GM12892 (cell line): ENCODE measurements around the gene METTL25B. TPM values are rescaled to one million over a fixed set of nuclear protein-coding genes. Genes with fewer than 3 reads are reported as not detected.

Experiments
- DNase-seq: peaks from one replicate; pipeline ENCODE4 v3.0.0; 2011; ENCODE audit not compliant: insufficient read length
- FAIRE-seq: peaks from 2 replicates; lab custom pipeline; 2011; peaks lifted over from hg19 to GRCh38; lab: Jason Lieb, UNC
- POLR2A ChIP-seq: IDR thresholded peaks from 2 replicates; pipeline ENCODE4 v1.6.1; 2011; ENCODE audit warnings: low read depth, low read length, control low read depth
- POLR2AphosphoS5 ChIP-seq: IDR thresholded peaks from 2 replicates; pipeline ENCODE4 v1.6.1; 2011; ENCODE audit warnings: low read depth, low read length, control low read depth
- TAF1 ChIP-seq: IDR thresholded peaks from 2 replicates; pipeline ENCODE4 v1.6.1; 2011; ENCODE audit warnings: low read depth, mild to moderate bottlenecking, control low read depth, low read length, borderline replicate concordance
- polyA plus RNA-seq: library from polyadenylated mRNA; unstranded; fragments of >200 nt; gene quantifications from one replicate; pipeline ENCODE4 v1.2.1, GENCODE V29; 2012; ENCODE audit warnings: missing spikeins, inconsistent platforms; ENCODE audit not compliant: missing spikeins

METTL25B gene
- 24.4 TPM for polyA plus RNA-seq

GRCh38 chr1:156727926-156728598 is at the start of gene METTL25B:
Gene METTL25B, plus strand, starts transcription at chr1:156728469. Its CDS starts 636 bp downstream, at chr1:156729105.
- FAIRE-seq (no peak), DNase-seq (peak; percentile 73)
- TF ChIP-seq POLR2AphosphoS5, result peak; percentile 79
- TF ChIP-seq TAF1, result peak; percentile 67
- TF ChIP-seq POLR2A, result peak; percentile 92

- TF ChIP-seq POLR2A, result no peak
- no peak for TF ChIP-seq POLR2AphosphoS5
- DNase-seq, result no peak
- FAIRE-seq, result no peak
Observed at GRCh38 chr1:156680056-156680455, 48.2 kb upstream of the METTL25B start.

GRCh38 chr1:156681196-156681960 is 46.9 kb upstream of the METTL25B start:
- DNase-seq (no peak), FAIRE-seq (no peak)
- TF ChIP-seq POLR2A (no peak), POLR2AphosphoS5 (no peak), TAF1 (no peak)

GRCh38 chr1:156682166-156682890 is 45.9 kb upstream of the METTL25B start:
- TF ChIP-seq TAF1, result no peak
- TF ChIP-seq POLR2AphosphoS5, result no peak
- TF ChIP-seq POLR2A, result no peak
- FAIRE-seq (no peak), DNase-seq (no peak)

GRCh38 chr1:156684227-156684782 is 44.0 kb upstream of the METTL25B start:
- FAIRE-seq (no peak), DNase-seq (no peak)
- no peak for TF ChIP-seq POLR2A

GRCh38 chr1:156689035-156689952 is 39.0 kb upstream of the METTL25B start:
- DNase-seq (peak; percentile 86), FAIRE-seq (peak; percentile 74)
- TF ChIP-seq POLR2A (no peak), TAF1 (no peak), POLR2AphosphoS5 (no peak)

GRCh38 chr1:156689953-156690674 is 38.2 kb upstream of the METTL25B start:
- no peak for FAIRE-seq
- TF ChIP-seq TAF1, result no peak
- TF ChIP-seq POLR2AphosphoS5, result no peak
- no peak for TF ChIP-seq POLR2A

GRCh38 chr1:156690675-156691036 is 37.6 kb upstream of the METTL25B start:
- DNase-seq (no peak), FAIRE-seq (no peak)
- TF ChIP-seq TAF1 (no peak), POLR2A (no peak), POLR2AphosphoS5 (no peak)

More at GRCh38 chr1:156689953-156690674, 38.2 kb upstream of the METTL25B start:
- DNase-seq, result no peak

- FAIRE-seq (no peak), DNase-seq (no peak)
- no peak for TF ChIP-seq POLR2AphosphoS5
- no peak for TF ChIP-seq TAF1
- no peak for TF ChIP-seq POLR2A
Observed at GRCh38 chr1:156691191-156691590, 37.1 kb upstream of the METTL25B start.

GRCh38 chr1:156691665-156692440 is 36.4 kb upstream of the METTL25B start:
- no peak for DNase-seq
- TF ChIP-seq TAF1, result no peak
- no peak for TF ChIP-seq POLR2AphosphoS5
- TF ChIP-seq POLR2A, result no peak
- no peak for FAIRE-seq
